Activated T-helper 9 cell treated with anti-CD3 and anti-CD28 coated beads, Interleukin-2, amount 50 U/mL, for 16 hours (primary cell): Measurements from ENCODE around the gene HCFC1R1.

Experiments used
- DNase-seq: peaks from one replicate; pipeline ENCODE4 v3.0.0-alpha.2; 2020; ENCODE audit warnings: low read depth

The HCFC1R1 gene

GRCh38 chr16:3035972-3036725 lies 12.4 kb upstream of the HCFC1R1 start:
- DNase-seq = no peak

GRCh38 chr16:3035289-3035971 lies 11.7 kb upstream of the HCFC1R1 start:
- no peak for DNase-seq

- DNase-seq = no peak
Observed at GRCh38 chr16:3032624-3033023, 8.9 kb upstream of the HCFC1R1 start.

- DNase-seq = no peak
Observed at GRCh38 chr16:3030222-3031212, 6.8 kb upstream of the HCFC1R1 start.

GRCh38 chr16:3029491-3030221 lies 5.9 kb upstream of the HCFC1R1 start:
- peak; percentile 25 for DNase-seq

- no peak for DNase-seq
Observed at GRCh38 chr16:3028716-3029319, 5.1 kb upstream of the HCFC1R1 start.

- DNase-seq = peak; percentile 84
Observed at GRCh38 chr16:3027983-3028715, 4.4 kb upstream of the HCFC1R1 start.

GRCh38 chr16:3027489-3027795 lies 3.7 kb upstream of the HCFC1R1 start:
- DNase-seq = no peak

GRCh38 chr16:3026609-3027488 lies 3.1 kb upstream of the HCFC1R1 start:
- no peak for DNase-seq

GRCh38 chr16:3026003-3026378 lies 2.2 kb upstream of the HCFC1R1 start:
- DNase-seq = no peak

- DNase-seq = no peak
Observed at GRCh38 chr16:3025032-3026002, 1.6 kb upstream of the HCFC1R1 start.

GRCh38 chr16:3023415-3023668 lies 400 bp downstream of the HCFC1R1 start:
- DNase-seq = no peak

- DNase-seq = no peak
Observed at GRCh38 chr16:3022684-3023414, 893 bp downstream of the HCFC1R1 start.

- peak; percentile 89 for DNase-seq
Observed at GRCh38 chr16:3022208-3022683, 1.5 kb downstream of the HCFC1R1 start.

- DNase-seq = peak; percentile 76
Observed at GRCh38 chr16:3021449-3022207, 2.1 kb downstream of the HCFC1R1 start.

- peak; percentile 63 for DNase-seq
Observed at GRCh38 chr16:3020604-3021448, 2.9 kb downstream of the HCFC1R1 start.
